IMR-90 (cell line): ENCODE results near the gene VEGFA. TPM values are rescaled to one million over a fixed set of nuclear protein-coding genes. Genes with fewer than 3 reads are reported as not detected.

Experiments
- ATAC-seq: fragments of 200-7000 bp; cut with Tn5 transposase; 2 replicates; pipeline ENCODE4 v1.9.1; 2020; ENCODE audit warnings: low read depth, mild to moderate bottlenecking, moderate library complexity
- BruUV-seq: library from RNA; stranded (reverse); fragments of 400-500 nt; replicated peaks from 2 replicates; lab custom pipeline; 2021; lab: Mats Ljungman, UMichigan
- CTCF ChIA-PET: fragments of 300-600 bp; formaldehyde crosslinking; extraction: SDS; loops from one replicate; lab custom pipeline; 2021; ENCODE audit warnings: antibody characterized with exemption; lab: Yijun Ruan, JAX
- POLR2A ChIA-PET: fragments of 300-600 bp; sonication (Branson Sonifier 250); formaldehyde crosslinking; loops from one replicate; lab custom pipeline; 2022; ENCODE audit warnings: antibody characterized with exemption; ENCODE audit not compliant: unreplicated experiment; lab: Charles Lee
- DNase-seq: peaks from one replicate; pipeline ENCODE4 v3.0.0; 2013
- H2AFZ ChIP-seq: replicated peaks from 2 replicates; pipeline ENCODE3; 2013; ENCODE audit warnings: low read length, mild to moderate bottlenecking; ENCODE audit not compliant: poor library complexity
- H2AK5ac ChIP-seq: 2 replicates; pipeline ENCODE4 v1.6.1; 2013; ENCODE audit warnings: low read depth, low read length, inconsistent platforms
- H2AK9ac ChIP-seq: replicated peaks from 2 replicates; pipeline ENCODE3; 2013; ENCODE audit warnings: mild to moderate bottlenecking, low read depth, low read length, moderate library complexity; ENCODE audit not compliant: poor library complexity
- H2BK120ac ChIP-seq: 2 replicates; pipeline ENCODE4 v1.6.1; 2013; ENCODE audit warnings: low read depth, low read length, inconsistent platforms
- H2BK15ac ChIP-seq: 3 replicates; pipeline ENCODE4 v1.6.1; 2013; ENCODE audit warnings: low read depth, low read length, inconsistent platforms
- H2BK20ac ChIP-seq: 2 replicates; pipeline ENCODE4 v1.6.1; 2013; ENCODE audit warnings: low read depth, mild to moderate bottlenecking, inconsistent platforms, low read length, moderate library complexity
- H2BK5ac ChIP-seq: 2 replicates; pipeline ENCODE4 v1.6.1; 2013; ENCODE audit warnings: mild to moderate bottlenecking, low read depth, low read length, inconsistent platforms; ENCODE audit not compliant: poor library complexity, severe bottlenecking
- H3K14ac ChIP-seq: replicated peaks from 2 replicates; pipeline ENCODE4 v1.6.1; 2013; ENCODE audit warnings: low read depth, low read length, inconsistent platforms
- H3K18ac ChIP-seq: 2 replicates; pipeline ENCODE4 v1.6.1; 2013; ENCODE audit warnings: low read depth, low read length, control low read depth
- H3K23ac ChIP-seq: 2 replicates; pipeline ENCODE4 v1.6.1; 2013; ENCODE audit warnings: low read depth, low read length, inconsistent platforms
- H3K27ac ChIP-seq: 2 replicates; pipeline ENCODE4 v1.5.1; 2013; ENCODE audit warnings: mild to moderate bottlenecking, control low read depth, low read length; ENCODE audit not compliant: insufficient read depth
- H3K27me3 ChIP-seq: 2 replicates; pipeline ENCODE4 v1.6.1; 2013; ENCODE audit warnings: low read length; ENCODE audit not compliant: control insufficient read depth, insufficient read depth
- H3K36me3 ChIP-seq: 2 replicates; pipeline ENCODE4 v1.6.1; 2013; ENCODE audit warnings: low read length, mixed read lengths; ENCODE audit not compliant: control insufficient read depth, insufficient read depth
- H3K4ac ChIP-seq: 2 replicates; pipeline ENCODE4 v1.6.1; 2013; ENCODE audit warnings: low read depth, low read length, inconsistent platforms
- H3K4me1 ChIP-seq: 2 replicates; pipeline ENCODE4 v1.6.1; 2013; ENCODE audit warnings: low read length, mixed read lengths; ENCODE audit not compliant: control insufficient read depth, insufficient read depth
- H3K4me2 ChIP-seq: 2 replicates; pipeline ENCODE4 v1.6.1; 2013; ENCODE audit warnings: low read depth, mild to moderate bottlenecking, control low read depth, low read length, moderate library complexity
- H3K4me3 ChIP-seq: 2 replicates; pipeline ENCODE4 v1.5.1; 2013; ENCODE audit warnings: low read depth, mild to moderate bottlenecking, control low read depth, low read length, moderate library complexity; ENCODE audit not compliant: insufficient read depth
- H3K56ac ChIP-seq: 2 replicates; pipeline ENCODE4 v1.6.1; 2013; ENCODE audit warnings: low read length, inconsistent platforms; ENCODE audit not compliant: insufficient read depth; ENCODE audit errors: extremely low read depth
- H3K79me1 ChIP-seq, 2 experiments: 2 replicates each; pipeline ENCODE4 v1.6.1; 2013; ENCODE audit warnings: low read length in 2 of 2, inconsistent platforms in 1 of 2, low read depth in 1 of 2
- H3K9ac ChIP-seq: 2 replicates; pipeline ENCODE4 v1.6.1; 2013; ENCODE audit warnings: low read depth, low read length, control low read depth
- H3K9me1 ChIP-seq: 2 replicates; pipeline ENCODE4 v1.6.1; 2013; ENCODE audit warnings: low read length, inconsistent platforms; ENCODE audit not compliant: insufficient read depth
- H3K9me3 ChIP-seq: 2 replicates; pipeline ENCODE4 v1.6.1; 2013; ENCODE audit warnings: low read length; ENCODE audit not compliant: control insufficient read depth, insufficient read depth
- H4K20me1 ChIP-seq: 2 replicates; pipeline ENCODE4 v1.6.1; 2013; ENCODE audit warnings: low read length, inconsistent platforms; ENCODE audit not compliant: insufficient read depth
- H4K5ac ChIP-seq: 2 replicates; pipeline ENCODE4 v1.6.1; 2013; ENCODE audit warnings: mild to moderate bottlenecking, low read depth, low read length, control low read depth
- H4K8ac ChIP-seq, 2 experiments: 2 replicates each; pipeline ENCODE4 v1.6.1; 2013; ENCODE audit warnings: low read depth in 2 of 2, low read length in 2 of 2, control low read depth in 1 of 2, inconsistent platforms in 1 of 2
- H4K91ac ChIP-seq: 2 replicates; pipeline ENCODE4 v1.6.1; 2013; ENCODE audit warnings: low read depth, low read length, inconsistent platforms; ENCODE audit not compliant: insufficient read depth
- CEBPB ChIP-seq: IDR thresholded peaks from 2 replicates; pipeline ENCODE4 v1.6.1; 2012; ENCODE audit warnings: low read depth, low read length, improper control_type of control experiment
- ELK1 ChIP-seq: fragments of 150-350 bp; IDR thresholded peaks from 2 replicates; pipeline ENCODE4 v1.6.1; 2016; ENCODE audit warnings: low read depth, mild to moderate bottlenecking, low read length, moderate library complexity, borderline replicate concordance
- FOS ChIP-seq: fragments of 150-350 bp; IDR thresholded peaks from 2 replicates; pipeline ENCODE4 v1.6.1; 2016; ENCODE audit warnings: low read depth, low read length
- MAZ ChIP-seq: IDR thresholded peaks from 2 replicates; pipeline ENCODE4 v1.6.1; 2012; ENCODE audit warnings: low read depth, mild to moderate bottlenecking, low read length, improper control_type of control experiment, moderate library complexity, borderline replicate concordance
- POLR2A ChIP-seq: IDR thresholded peaks from 2 replicates; pipeline ENCODE4 v1.6.1; 2012; ENCODE audit warnings: mild to moderate bottlenecking, low read depth, low read length
- whole genome bisulfite sequencing, 2 experiments: methylation state at CpG; one replicate each; pipeline versions ENCODE4 v1.1.5 to v1.1.7; 2013; ENCODE audit warnings: missing lambda C conversion rate in 2 of 2; ENCODE audit not compliant: insufficient read length in 1 of 2; ENCODE audit errors: extremely low coverage in 2 of 2; 5-methylcytosine and 5-hydroxymethylcytosine counted together
- dilution Hi-C: fragments of 300-500 bp; cut with HindIII; formaldehyde crosslinking; loops from one replicate; pipeline ENCODE4 v1.14.3; 2018; ENCODE audit warnings: low sequenced_read_pairs; ENCODE audit not compliant: unreplicated experiment
- in situ Hi-C: fragments of 300-500 bp; cut with MboI; formaldehyde crosslinking; loops from 3 replicates; pipeline ENCODE4 v1.14.3; 2019; ENCODE audit warnings: low sequenced_read_pairs, inconsistent platforms, mixed read lengths
- intact Hi-C: fragments of 100-400 bp; cut with micrococcal nuclease; formaldehyde crosslinking; loops from 2 replicates; pipeline ENCODE4 v1.10.0; 2022
- polyA plus RNA-seq, 3 experiments: library from polyadenylated mRNA; depleted of rRNA; stranded (reverse); fragments of >200 nt; gene quantifications; 2 replicates each; pipeline ENCODE4 v1.2.3, GENCODE V29; 2012; ENCODE audit warnings: low replicate concordance in 1 of 3
- total RNA-seq: library from RNA; depleted of rRNA; stranded (reverse); fragments of >200 nt; gene quantifications from 2 replicates; pipeline ENCODE4 v1.2.3, GENCODE V29; 2012
- TF ChIP-seq, protein P1 (sequence below): conservative IDR thresholded peaks from 2 replicates; pipeline ENCODE4 v1.5.1; 2012; ENCODE audit warnings: mild to moderate bottlenecking, low read depth, low read length, improper control_type of control experiment

VEGFA gene
- total and polyA plus RNA-seq, 2 of the 4 experiments (the other 2 are of a cell fraction) = 190 to 234 TPM

DNA sequence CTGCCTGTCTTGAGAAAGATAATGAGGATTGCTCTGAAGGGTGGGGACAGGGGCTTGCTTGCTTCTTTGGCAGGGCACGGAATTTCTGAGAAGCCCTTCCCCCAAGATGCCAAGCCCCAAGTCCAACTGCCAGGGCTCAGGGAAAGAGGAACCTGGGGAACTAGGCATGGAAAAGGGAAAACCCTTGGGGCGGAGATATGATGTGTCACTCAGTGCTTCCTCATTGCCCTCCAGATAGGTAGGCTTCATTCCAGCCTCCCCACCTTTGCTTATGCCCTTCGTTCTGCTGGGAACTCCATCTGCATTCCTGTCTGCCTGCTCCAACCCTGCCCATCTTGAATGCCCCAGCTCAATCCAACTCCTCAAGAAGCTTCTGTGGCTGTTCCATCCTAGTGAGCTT is 61.2 kb downstream of the VEGFA start:
- dilution Hi-C loops (no loop called here), intact Hi-C loops (no loop called here), in situ Hi-C loops (no loop called here)
- no peak overlapping the region for H2BK5ac ChIP-seq
- H3K36me3 ChIP-seq = no peaks in the 10 kb centered on the region
- H3K4me1 ChIP-seq = peaks cover 12% of the 10 kb centered on the region
- TF ChIP-seq POLR2A = no peak
- TF ChIP-seq, protein P1, sequence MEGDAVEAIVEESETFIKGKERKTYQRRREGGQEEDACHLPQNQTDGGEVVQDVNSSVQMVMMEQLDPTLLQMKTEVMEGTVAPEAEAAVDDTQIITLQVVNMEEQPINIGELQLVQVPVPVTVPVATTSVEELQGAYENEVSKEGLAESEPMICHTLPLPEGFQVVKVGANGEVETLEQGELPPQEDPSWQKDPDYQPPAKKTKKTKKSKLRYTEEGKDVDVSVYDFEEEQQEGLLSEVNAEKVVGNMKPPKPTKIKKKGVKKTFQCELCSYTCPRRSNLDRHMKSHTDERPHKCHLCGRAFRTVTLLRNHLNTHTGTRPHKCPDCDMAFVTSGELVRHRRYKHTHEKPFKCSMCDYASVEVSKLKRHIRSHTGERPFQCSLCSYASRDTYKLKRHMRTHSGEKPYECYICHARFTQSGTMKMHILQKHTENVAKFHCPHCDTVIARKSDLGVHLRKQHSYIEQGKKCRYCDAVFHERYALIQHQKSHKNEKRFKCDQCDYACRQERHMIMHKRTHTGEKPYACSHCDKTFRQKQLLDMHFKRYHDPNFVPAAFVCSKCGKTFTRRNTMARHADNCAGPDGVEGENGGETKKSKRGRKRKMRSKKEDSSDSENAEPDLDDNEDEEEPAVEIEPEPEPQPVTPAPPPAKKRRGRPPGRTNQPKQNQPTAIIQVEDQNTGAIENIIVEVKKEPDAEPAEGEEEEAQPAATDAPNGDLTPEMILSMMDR = no peak
- TF ChIP-seq FOS = no peak
- TF ChIP-seq ELK1 = no peak
- no peak for TF ChIP-seq CEBPB
- TF ChIP-seq MAZ = no peak
- no peak overlapping the region for H2BK15ac ChIP-seq
- H3K4ac ChIP-seq = no peak overlapping the region
- H3K4me2 ChIP-seq = no peak overlapping the region
- BruUV-seq = no TSS peak
- H3K27me3 ChIP-seq = peaks cover 29% of the 10 kb centered on the region
- no peak overlapping the region for H2AFZ ChIP-seq
- H3K18ac ChIP-seq = no peak overlapping the region
- WGBS, 2 experiments = no CpG with 5 or more reads among the region's 3 CpGs
- ChIA-PET CTCF (no interaction called here), POLR2A (no interaction called here)
- DNase-seq (no peak), ATAC-seq (no peak)
- no peak overlapping the region for H3K14ac ChIP-seq
- H2BK20ac ChIP-seq = no peak overlapping the region
- H3K9me1 ChIP-seq = peaks cover 9% of the 10 kb centered on the region; the same call in 1 of the 2 replicates
- no peaks in the 10 kb centered on the region for H4K20me1 ChIP-seq
- no peak overlapping the region for H3K23ac ChIP-seq
- H4K5ac ChIP-seq = no peak overlapping the region
- H3K27ac ChIP-seq = no peak overlapping the region
- H2BK120ac ChIP-seq = no peak overlapping the region
- no peak overlapping the region for H2AK9ac ChIP-seq
- H3K9ac ChIP-seq = no peak overlapping the region
- H3K9me3 ChIP-seq = no peaks in the 10 kb centered on the region
- H4K8ac ChIP-seq = no peak overlapping the region
- H3K4me3 ChIP-seq = no peak overlapping the region
- no peak overlapping the region for H3K56ac ChIP-seq
- H2AK5ac ChIP-seq = no peak overlapping the region
- no peaks in the 10 kb centered on the region for H3K79me1 ChIP-seq
- H4K91ac ChIP-seq = no peak overlapping the region
